ENCODE measurements around the gene NFIX. TPM values are rescaled to one million over a fixed set of nuclear protein-coding genes. Genes with fewer than 3 reads are reported as not detected.

NFIX gene
- total and polyA plus RNA-seq, 9 donors = 30.3 to 256 (median 217) TPM

DNA sequence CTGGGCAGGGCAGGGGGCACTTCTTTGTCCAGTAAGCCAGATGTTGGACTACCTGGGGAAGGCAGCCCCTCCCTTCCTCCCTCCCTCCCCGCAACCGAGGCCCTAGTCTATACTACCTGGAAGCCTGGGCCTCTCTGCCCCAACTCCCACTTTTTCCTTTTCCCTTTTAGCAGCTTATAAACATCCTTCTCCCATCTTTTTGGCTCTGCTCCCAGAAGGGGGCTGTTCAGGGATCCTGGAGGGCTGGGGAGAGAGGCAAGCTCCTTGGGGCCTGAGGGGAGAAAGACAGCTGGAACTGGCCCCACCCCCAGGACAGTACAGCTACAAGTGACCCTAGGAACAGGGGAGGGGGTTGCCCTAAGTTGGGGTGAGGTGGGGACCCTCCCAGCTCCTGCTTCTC is 62.5 kb downstream of the NFIX start:
- no peak for DNase-seq
- H3K4me1 ChIP-seq (ENCODE audit: insufficient read depth) = peaks cover 63% of the 10 kb centered on the region

DNA sequence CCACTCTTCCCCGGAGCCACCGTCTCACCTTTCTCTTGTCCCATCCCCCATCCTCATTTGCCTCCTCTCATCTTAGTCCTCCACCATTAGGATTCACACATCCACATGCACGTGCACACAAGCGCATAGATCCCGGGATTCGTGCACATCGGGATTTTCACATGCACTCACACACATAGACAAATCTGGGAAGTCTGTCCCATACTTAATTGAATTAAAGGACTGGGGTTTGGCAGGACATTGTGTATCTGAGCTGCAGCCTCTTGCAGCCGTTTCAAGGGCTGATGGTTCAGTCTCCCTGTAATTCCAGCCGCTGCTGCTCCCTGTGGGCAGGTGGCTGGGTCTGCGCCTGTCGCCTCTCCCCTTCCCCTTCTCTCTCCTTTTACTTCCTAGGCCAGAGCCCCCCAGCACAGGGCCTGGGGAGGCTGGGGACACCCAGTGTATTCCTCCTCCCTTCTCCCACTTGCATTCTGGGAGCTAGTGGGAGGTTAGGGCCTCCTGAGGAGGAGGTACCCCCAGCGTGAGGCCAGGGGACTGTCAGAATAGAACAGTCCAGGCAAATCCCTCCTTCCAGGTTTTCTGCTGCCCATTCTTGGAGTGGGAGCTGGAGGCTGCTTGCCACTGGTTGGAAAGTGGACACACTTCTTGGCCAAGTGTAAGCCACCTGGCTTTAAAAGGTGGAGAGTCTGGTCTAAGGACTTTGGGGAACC is 63.8 kb downstream of the NFIX start:
- Histone ChIP-seq H3K27me3 (no peaks in the 10 kb centered on the region), H3K4me3 (no peak overlapping the region), H3K27ac (peak overlapping the region in 1 of 2 donors; percentile 44), H3K4me1 (ENCODE audit: insufficient read depth) (peaks cover 64% of the 10 kb centered on the region), H3K36me3 (no peaks in the 10 kb centered on the region), H3K9me3 (no peaks in the 10 kb centered on the region)
- no peak for DNase-seq
- TF ChIP-seq POLR2A (IDR thresholded peaks at IDR 0.05) (no peak), EP300 (IDR thresholded peaks at IDR 0.05) (no peak)
- TF ChIP-seq, protein P1, sequence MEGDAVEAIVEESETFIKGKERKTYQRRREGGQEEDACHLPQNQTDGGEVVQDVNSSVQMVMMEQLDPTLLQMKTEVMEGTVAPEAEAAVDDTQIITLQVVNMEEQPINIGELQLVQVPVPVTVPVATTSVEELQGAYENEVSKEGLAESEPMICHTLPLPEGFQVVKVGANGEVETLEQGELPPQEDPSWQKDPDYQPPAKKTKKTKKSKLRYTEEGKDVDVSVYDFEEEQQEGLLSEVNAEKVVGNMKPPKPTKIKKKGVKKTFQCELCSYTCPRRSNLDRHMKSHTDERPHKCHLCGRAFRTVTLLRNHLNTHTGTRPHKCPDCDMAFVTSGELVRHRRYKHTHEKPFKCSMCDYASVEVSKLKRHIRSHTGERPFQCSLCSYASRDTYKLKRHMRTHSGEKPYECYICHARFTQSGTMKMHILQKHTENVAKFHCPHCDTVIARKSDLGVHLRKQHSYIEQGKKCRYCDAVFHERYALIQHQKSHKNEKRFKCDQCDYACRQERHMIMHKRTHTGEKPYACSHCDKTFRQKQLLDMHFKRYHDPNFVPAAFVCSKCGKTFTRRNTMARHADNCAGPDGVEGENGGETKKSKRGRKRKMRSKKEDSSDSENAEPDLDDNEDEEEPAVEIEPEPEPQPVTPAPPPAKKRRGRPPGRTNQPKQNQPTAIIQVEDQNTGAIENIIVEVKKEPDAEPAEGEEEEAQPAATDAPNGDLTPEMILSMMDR (IDR thresholded peaks at IDR 0.05) = no peak
- intact Hi-C loops (cut with DNase I) = loop anchor here in 1 of 4 donors (5.0 to 10.0 kb wide), 2 partner anchors 37 to 54 kb away; no protein-coding TSS in a partner anchor
- 55 to 64% (median 63%) methylated on average over 12 of the region's 12 CpGs for WGBS, 3 donors

More for the DNA sequence above, 62.5 kb downstream of the NFIX start:
- intact Hi-C loops (cut with DNase I) = loop anchor here in 1 of 4 donors (5.0 to 10.0 kb wide), 2 partner anchors 35 to 53 kb away; no protein-coding TSS in a partner anchor
- no peak overlapping the region for H3K4me3 ChIP-seq
- no peaks in the 10 kb centered on the region for H3K9me3 ChIP-seq
- 31 to 33% (median 33%) methylated on average over 2 of the region's 2 CpGs for WGBS, 3 donors
- H3K36me3 ChIP-seq = no peaks in the 10 kb centered on the region
- no peaks in the 10 kb centered on the region for H3K27me3 ChIP-seq
- TF ChIP-seq, protein P1 (IDR thresholded peaks at IDR 0.05) = no peak
- TF ChIP-seq EP300 (IDR thresholded peaks at IDR 0.05) (no peak), POLR2A (IDR thresholded peaks at IDR 0.05) (no peak)
- H3K27ac ChIP-seq = peak overlapping the region; percentile 74 to 95

DNA sequence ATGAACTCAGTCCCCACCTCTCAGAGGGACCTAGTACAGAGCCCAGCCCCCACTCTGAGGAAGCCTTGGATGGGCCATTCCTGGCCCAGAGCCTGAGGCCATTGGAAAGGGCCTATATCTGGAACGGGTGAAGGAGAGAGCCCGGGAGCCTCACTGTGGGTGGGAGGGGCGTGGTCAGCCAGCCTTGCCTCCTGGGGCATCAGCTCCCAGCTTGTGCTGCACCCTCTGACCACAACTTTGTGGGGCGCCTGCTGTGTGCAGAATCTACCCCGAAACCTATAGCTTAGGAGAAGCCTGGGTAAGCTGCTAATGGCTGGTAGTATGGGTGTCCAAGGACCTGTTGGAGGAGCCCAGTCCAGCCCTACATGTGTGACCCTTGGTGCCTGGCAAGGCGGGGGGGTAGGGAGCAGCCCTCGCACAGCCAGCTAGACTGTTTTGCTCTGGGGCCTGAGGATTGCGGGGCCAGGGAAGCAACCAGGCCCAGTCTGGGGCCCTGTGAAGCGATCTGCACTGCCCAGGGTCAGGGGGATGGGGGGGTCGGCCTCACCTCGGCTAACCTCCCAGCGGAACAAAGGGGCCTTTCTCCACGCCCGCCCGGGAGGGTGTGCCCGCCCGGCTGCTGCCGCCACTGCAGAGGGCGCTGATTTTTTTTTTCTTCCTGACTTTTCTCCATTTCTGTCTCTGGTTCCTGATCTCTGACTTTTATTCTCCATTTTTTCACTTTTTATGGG is 65.1 kb downstream of the NFIX start:
- Histone ChIP-seq H3K9me3 (no peaks in the 10 kb centered on the region), H3K4me3 (peak overlapping the region; percentile 38), H3K4me1 (ENCODE audit: insufficient read depth) (peaks cover 72% of the 10 kb centered on the region), H3K36me3 (no peaks in the 10 kb centered on the region), H3K27me3 (no peaks in the 10 kb centered on the region), H3K27ac (peak overlapping the region; percentile 37 to 51)
- TF ChIP-seq EP300 (IDR thresholded peaks at IDR 0.05) (no peak), POLR2A (IDR thresholded peaks at IDR 0.05) (no peak)
- TF ChIP-seq, protein P1 (IDR thresholded peaks at IDR 0.05) = no peak
- WGBS, 3 donors = 16 to 26% (median 19%) methylated on average over 18 to 19 of the region's 19 CpGs
- DNase-seq = peak; percentile 54 to 77 (median 70)
- intact Hi-C loops (cut with DNase I) = loop anchor here (5.0 kb wide), 4 partner anchors 33 to 78 kb away; partner anchors contain the start of gene LYL1 (in 1 of the 4)

All from ovary (tissue), 9 donors.